ENCODE measurements around the gene ZNF563. TPM values are rescaled to one million over a fixed set of nuclear protein-coding genes. Genes with fewer than 3 reads are reported as not detected.
"Not testable (repeated sequence)": the region's sequence is repeated elsewhere in the genome, so short reads cannot be mapped to it uniquely, and the experiment has no call there.

ZNF563 gene
- total RNA-seq (2014; rRNA removed; shearing (Covaris generic)): 0.13 TPM in 1 of 2 replicates, not detected in the other
- polyA plus RNA-seq (2015; cell fraction: cytosol; rRNA removed): 0.03 TPM in 1 of 2 replicates, not detected in the other
- 0.24 and 0.25 TPM in 2 replicates for polyA plus RNA-seq (2015; cell fraction: nucleus; rRNA removed)

DNA sequence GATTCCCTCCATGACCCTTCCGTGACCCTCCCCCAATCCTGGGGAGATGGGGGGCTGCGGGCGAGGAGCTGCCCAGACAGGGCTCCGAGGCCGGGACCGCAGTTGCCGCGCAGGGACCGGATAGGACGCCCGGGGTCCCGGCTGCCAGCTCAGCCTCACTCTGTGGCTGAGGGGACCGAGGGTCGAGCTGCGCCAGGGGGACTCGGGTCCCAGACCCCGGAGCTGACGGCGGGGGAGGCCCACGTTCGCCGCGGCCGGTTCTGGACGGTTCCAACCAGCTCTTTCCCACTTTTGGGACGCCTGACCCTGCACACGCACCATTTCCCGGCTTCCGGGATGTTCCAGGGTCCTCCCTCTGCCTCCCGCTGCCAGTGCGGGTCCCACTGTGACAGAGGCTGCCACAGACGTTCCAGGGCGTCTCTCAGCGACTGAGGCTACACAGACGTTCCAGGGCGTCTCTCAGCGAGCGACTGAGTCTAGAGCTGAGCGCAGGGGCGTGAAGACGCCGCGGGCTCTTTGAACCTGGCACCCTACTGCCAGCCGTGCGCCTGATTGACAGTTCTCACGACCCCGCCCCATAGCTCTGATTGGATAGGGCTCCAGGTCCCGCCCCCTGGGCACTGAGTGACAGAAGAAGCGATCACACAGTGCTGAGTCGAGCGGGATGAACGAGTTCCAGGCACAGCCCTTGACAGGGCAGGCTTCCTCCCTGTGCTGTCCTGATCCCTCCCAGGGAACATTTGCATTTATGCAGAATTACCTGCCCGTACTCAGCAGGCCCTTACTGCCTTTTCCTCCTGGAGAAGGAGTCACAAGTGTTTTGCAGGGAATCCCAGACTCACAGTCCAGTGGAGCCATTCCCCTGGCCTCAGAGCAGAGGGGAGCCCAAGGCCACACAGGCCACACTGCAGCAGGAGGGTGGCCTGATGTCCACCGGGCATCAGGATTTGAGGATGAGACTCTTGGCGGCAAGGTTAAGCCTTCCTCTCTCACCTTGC is at the start of gene ZNF563:
Gene ZNF563 (minus strand): TSS at position 472 of the 998 bp plus-strand sequence. CDS start 151 bp downstream, at position 321.
- peak; percentile 31 for DNase-seq (ENCODE audit: low read depth)

DNA sequence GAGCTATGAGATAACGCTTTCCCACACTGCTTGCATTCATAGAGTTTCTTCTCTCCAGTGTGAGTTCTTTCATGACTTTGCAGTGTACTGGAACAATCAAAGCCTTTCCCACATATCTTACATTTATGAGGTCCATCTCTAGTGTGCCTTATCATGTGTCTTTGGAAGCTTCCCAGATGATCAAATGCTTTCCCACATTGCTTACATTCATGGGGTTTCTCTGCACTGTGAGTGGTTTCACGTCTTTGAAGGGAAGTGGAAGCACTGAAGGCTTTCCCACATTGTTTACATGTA is 47.0 kb upstream of the ZNF563 start:
- DNase-seq (ENCODE audit: low read depth): no peak

DNA sequence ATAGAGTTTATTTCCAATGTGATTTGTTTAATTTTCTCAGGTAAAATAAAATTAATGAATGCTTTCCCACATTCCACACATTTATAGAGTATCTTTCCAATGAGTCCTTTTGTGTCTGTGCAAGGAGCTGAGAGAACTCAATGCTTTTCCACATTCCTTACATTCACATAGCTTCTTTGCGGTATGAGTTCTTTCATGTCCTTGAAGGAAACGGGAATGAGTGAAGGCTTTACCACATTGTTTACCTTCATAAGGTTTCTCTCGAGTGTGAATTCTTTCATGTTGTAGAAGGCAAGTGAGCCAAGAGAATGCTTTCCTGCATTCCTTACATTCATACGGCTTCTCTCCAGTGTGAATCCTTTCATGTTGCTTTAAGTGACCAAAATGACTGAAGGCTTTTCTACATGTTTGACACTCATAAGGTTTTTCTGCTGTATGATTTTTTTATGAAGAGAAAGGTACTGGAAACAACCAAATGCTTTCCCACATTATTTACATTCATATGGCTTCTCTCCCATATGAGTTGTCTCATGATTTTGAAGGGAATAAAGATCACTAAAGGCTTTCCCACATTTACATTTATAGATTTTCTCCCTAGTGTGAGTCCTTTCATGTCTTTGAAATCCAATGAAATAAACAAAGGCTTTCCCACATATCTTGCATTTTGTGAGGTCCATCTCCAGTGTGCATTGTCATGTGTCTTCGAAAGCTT is 46.5 kb upstream of the ZNF563 start:
- no peak for DNase-seq (ENCODE audit: low read depth)

DNA sequence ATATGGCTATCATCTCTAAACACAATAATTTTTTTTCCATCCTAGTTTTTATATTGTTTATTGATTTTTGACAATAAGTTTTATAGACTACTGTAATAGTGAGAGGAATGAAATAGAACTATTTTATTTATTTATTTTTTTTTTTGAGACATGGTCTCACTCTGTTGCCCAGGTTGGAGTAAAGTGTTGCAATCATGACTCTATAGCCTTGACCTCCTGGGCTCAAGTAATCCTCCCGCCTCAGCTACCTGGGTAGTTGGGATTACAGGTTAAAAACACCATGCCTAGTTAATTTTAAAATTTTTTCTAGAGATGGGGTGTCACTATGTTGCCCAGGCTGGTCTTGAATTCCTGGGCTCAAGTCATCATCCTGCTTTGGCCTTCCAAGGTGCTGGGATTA is 40.6 kb upstream of the ZNF563 start:
- DNase-seq (ENCODE audit: low read depth): no peak

GRCh38 chr19:12365236-12366162 is 32.1 kb upstream of the ZNF563 start, which contains the start of gene ZNF442:
Gene ZNF442, minus strand, starts transcription at chr19:12365683. Its CDS starts 2,052 bp downstream, at chr19:12363631.
- peak; percentile 75 for DNase-seq (ENCODE audit: low read depth)

DNA sequence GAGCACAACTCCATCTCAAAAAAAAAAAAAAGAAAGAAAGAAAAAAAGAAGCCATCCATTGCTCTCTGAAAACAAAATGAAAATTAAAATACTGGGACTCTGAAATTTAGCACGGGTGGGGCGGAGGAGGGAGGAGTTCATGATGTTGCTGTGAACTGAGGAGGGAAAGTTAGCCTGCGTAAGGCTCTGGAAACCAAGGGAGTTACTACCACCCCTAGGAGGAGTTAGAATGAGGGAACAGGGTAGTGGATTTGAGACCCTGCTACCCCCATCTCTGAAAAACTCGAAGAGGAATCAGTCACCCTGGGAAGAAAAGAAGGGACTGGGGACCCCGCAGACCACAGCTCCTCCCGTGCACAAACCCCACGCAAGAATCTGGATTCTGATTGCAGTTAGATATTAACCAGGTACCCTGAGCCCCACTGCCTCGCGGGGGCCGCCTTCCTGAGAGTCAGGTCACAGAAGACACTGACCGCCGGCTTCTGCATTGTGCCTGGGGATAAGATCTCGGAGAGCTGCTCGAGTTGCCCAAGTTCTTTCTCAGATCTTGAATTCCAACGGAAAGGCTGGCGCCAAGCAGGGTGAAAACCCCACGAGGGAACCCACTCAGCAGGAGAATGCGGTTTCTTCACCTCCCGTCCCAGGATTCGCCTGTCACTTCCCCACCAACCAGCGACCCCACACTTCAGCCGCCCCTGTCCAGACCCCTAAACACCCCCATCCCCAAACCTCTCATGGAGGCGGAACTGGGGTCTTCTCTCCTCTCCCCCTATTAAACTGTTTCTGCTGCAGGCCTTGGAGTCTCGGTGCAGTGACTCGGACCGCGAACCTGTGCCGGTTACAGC is 31.2 kb upstream of the ZNF563 start:
- DNase-seq (ENCODE audit: low read depth): no peak

DNA sequence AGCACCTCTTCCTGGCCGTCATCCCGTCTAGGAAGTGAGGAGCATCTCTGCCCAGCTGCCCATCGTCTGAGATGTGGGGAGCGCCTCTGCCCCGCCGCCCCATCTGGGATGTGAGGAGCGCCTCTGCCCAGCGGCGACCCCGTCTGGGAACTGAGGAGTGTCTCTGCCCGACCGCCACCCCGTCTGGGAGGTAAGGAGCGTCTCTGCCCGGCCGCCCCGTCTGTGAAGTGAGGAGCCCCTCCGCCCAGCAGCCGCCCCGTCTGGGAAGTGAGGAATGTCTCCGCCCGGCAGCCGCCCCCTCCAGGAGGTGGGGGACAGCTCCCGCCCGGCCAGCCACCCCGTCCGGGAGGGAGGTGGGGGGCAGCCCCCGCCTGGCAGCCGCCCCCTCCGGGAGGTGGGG is 28.8 kb upstream of the ZNF563 start:
- not testable (repeated sequence) for DNase-seq (ENCODE audit: low read depth)

DNA sequence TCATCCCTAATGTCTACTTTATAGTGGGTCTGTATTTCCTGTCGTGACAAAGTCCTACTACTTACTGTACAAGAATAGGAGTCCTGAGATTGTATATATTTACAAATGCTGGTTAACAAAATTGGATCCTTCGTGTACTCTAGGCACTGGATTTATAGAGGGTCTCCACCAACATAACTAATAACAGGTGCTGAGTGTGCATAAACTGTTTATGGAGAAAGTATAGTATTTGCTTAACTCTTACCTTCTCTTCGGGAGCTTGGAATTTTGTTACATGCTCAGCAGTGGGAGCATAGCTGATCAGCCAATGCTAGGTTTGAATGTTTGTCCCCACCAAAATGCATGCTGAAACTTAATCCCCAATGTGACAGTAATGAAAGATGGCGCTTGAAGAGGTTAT is 19.9 kb upstream of the ZNF563 start:
- DNase-seq (ENCODE audit: low read depth): no peak

- DNase-seq (ENCODE audit: low read depth): no peak
These were observed 17.4 kb upstream of the ZNF563 start for GRCh38 chr19:12350890-12351197.

DNA sequence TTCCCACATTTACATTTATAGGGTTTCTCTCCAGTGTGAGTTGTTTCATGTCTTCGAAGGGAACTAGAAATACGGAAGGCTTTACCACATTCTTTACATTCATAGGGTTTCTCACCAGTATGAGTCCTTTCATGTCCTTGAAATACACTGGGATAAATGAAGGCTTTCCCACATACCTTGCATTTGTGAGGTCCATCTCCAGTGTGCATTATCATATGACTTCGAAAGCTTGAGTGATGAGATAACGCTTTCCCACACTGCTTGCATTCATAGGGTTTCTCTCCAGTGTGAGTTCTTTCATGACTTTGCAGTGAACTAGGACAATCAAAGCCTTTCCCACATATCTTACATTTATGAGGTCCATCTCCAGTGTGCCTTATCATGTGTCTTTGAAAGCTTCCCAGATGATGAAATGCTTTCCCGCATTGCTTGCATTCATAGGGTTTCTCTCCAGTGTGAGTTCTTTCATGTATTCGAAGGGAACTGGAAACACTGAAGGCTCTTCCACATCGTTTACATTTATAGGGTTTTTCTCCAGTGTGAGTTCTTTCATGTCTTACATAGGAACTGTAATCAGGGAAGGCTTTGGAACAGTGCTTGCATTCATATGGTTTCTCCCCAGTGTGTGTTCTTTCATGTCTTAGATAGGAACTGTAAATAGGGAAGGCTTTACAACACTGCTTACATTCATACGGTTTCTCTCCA is 16.9 kb upstream of the ZNF563 start:
- DNase-seq (ENCODE audit: low read depth): no peak

DNA sequence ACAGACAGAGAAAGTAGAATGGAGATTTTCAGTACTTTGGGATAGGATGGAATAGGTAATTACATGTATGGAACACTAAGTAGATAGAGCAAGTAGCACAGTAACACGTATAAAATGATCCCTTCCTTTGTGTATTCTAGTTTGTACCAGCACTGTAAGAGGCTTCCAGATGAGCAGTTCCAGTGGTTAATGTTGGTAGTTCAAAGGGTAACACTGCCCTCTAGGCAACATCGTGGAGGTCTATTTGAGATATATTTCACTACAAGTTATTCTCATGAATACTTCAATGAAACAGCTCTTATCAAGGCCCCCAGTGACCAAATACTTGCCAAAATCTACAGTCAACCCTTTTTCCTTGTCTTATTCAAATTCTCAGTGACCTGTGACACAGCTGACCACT is 13.5 kb upstream of the ZNF563 start:
- no peak for DNase-seq (ENCODE audit: low read depth)

- no peak for DNase-seq (ENCODE audit: low read depth)
These were observed 11.8 kb upstream of the ZNF563 start for GRCh38 chr19:12345197-12345596.

DNA sequence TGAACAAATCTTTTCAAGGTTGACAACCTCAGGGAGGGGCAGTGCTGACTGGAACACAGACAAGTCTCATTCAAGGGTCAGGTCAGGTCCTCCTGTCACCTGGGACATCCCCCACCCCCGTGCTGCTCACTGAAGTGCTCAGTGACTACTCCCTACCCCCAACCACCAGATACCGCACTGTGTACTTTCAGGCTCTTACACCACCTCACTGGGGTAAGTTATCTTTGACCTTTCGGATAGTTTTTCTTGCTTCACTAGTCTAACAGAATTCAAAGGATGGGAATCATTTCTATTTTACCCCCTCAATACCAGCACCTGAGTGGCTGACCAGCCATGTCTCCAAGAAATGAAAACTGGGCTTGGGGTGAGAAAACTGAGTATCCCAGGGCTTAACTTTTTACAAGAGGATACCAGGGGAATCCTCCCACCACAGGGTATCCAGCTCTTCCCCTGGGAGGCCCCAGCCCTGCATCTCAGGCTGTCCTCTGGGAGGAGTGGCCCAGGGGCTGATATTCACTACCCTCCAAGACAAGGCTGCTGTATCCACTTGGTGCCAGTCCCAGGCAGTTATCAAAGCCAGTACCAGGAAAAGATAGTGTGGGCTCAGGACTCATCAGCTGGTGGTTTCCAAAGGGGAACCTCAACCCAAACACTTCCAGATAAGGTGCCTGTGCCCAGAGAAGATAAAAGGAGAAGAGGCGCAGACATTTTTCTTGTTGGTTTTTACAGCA is 2.1 kb downstream of the ZNF563 start:
- DNase-seq (ENCODE audit: low read depth): no peak

GRCh38 chr19:12330340-12330739 is 3.1 kb downstream of the ZNF563 start:
- no peak for DNase-seq (ENCODE audit: low read depth)

DNA sequence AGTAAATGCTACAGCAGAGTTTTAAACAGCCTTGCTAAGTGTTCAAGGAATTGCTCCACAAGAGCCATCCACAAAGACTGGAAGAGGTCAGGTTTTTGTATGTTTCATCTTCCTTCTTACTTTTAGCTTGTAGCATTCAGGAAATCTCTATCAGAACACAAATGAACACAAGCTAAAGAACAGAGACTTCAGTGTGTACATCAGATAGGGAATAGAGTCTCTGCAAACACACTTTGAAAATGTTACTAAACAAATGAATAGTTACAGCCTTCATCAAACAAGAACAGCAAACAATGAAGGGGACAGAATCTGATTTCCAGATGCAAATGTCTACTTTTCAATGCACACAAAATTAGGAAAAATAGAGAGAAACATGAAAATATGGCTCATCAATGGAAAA is 7.7 kb downstream of the ZNF563 start:
- DNase-seq (ENCODE audit: low read depth): no peak

- DNase-seq (ENCODE audit: low read depth): no peak
These were observed 14.5 kb downstream of the ZNF563 start for GRCh38 chr19:12318782-12319413.

GRCh38 chr19:12314553-12314952 is 18.9 kb downstream of the ZNF563 start:
- DNase-seq (ENCODE audit: low read depth): no peak

DNA sequence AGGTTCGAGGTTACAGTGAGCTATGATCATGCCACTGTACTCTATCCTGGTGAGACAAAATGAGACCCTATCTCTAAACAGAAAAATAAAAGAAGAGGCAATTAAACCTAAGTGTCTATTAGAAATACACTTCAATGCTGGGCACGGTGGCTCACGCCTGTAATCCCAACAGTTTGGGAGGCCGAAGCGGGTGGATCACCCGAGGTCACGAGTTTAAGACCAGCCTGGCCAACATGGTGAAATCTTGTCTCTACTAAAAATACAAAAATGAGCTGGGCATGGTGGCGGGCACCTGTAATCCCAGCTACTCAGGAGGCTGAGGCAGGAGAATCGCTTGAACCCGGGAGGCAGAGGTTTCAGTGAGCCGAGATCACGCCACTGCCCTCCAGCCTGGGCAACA is 24.5 kb downstream of the ZNF563 start:
- DNase-seq (ENCODE audit: low read depth): not testable (repeated sequence)

Data from HT1080 (cell line).